HEK293 (cell line): Measurements from ENCODE around the gene OPTN.

ENCODE experiments used
- FEZF1 ChIP-seq: fragments of 450-650 bp; formaldehyde crosslinking; IDR thresholded peaks from 2 replicates; pipeline ENCODE4 v1.5.1; 2016; ENCODE audit warnings: missing biosample characterization, missing genetic modification characterization
- GLIS2 ChIP-seq: fragments of 450-650 bp; formaldehyde crosslinking; IDR thresholded peaks from 2 replicates; pipeline ENCODE4 v1.5.1; 2016; ENCODE audit warnings: missing biosample characterization, missing genetic modification characterization
- HOXD13 ChIP-seq: sonication (generic); formaldehyde crosslinking; IDR thresholded peaks from 2 replicates; pipeline ENCODE4 v1.8.0; 2022; ENCODE audit warnings: missing genetic modification reagents, borderline replicate concordance
- RBAK ChIP-seq: fragments of 450-650 bp; formaldehyde crosslinking; IDR thresholded peaks from 2 replicates; pipeline ENCODE4 v1.5.1; 2016; ENCODE audit warnings: missing biosample characterization, missing genetic modification characterization
- SCRT2 ChIP-seq: fragments of 450-650 bp; formaldehyde crosslinking; IDR thresholded peaks from 2 replicates; pipeline ENCODE4 v1.5.1; 2016; ENCODE audit warnings: missing biosample characterization, missing genetic modification characterization
- SP3 ChIP-seq: fragments of 450-650 bp; formaldehyde crosslinking; IDR thresholded peaks from 2 replicates; pipeline ENCODE4 v1.5.1; 2016; ENCODE audit warnings: missing biosample characterization, missing genetic modification characterization
- ZFP37 ChIP-seq: fragments of 450-650 bp; formaldehyde crosslinking; IDR thresholded peaks from 2 replicates; pipeline ENCODE4 v1.5.1; 2016; ENCODE audit warnings: missing biosample characterization, missing genetic modification characterization
- ZNF114 ChIP-seq: fragments of 450-650 bp; formaldehyde crosslinking; IDR thresholded peaks from 2 replicates; pipeline ENCODE4 v1.5.0; 2017; ENCODE audit warnings: missing biosample characterization, missing genetic modification characterization
- ZNF169 ChIP-seq: fragments of 450-650 bp; formaldehyde crosslinking; IDR thresholded peaks from 2 replicates; pipeline ENCODE4 v1.5.1; 2016; ENCODE audit warnings: missing biosample characterization, missing genetic modification characterization
- ZNF2 ChIP-seq: fragments of 450-650 bp; formaldehyde crosslinking; IDR thresholded peaks from 2 replicates; pipeline ENCODE4 v1.5.1; 2016; ENCODE audit warnings: missing biosample characterization, missing genetic modification characterization
- ZNF221 ChIP-seq: fragments of 450-650 bp; formaldehyde crosslinking; IDR thresholded peaks from 2 replicates; pipeline ENCODE4 v1.5.1; 2017; ENCODE audit warnings: missing biosample characterization, missing genetic modification characterization, borderline replicate concordance
- ZNF239 ChIP-seq: fragments of 450-650 bp; formaldehyde crosslinking; IDR thresholded peaks from 2 replicates; pipeline ENCODE4 v1.5.1; 2016; ENCODE audit warnings: missing biosample characterization, missing genetic modification characterization
- ZNF274 ChIP-seq, 2 experiments: fragments of 200-500 bp in 1 of 2; fragments of 450-650 bp in 1 of 2; sonication (Bioruptor generic) in 1 of 2; formaldehyde crosslinking in 1 of 2; IDR thresholded peaks; 2 replicates each; pipeline versions ENCODE4 v1.5.1 to v1.6.1; 2014 to 2016; ENCODE audit warnings: borderline replicate concordance in 1 of 2, inconsistent platforms in 1 of 2, low read length in 1 of 2, missing biosample characterization in 1 of 2, missing genetic modification characterization in 1 of 2
- ZNF335 ChIP-seq: fragments of 450-650 bp; formaldehyde crosslinking; conservative IDR thresholded peaks from 2 replicates; pipeline ENCODE4 v1.5.1; 2016; ENCODE audit warnings: missing biosample characterization, missing genetic modification characterization
- ZNF354C ChIP-seq: fragments of 450-650 bp; formaldehyde crosslinking; IDR thresholded peaks from 2 replicates; pipeline ENCODE4 v1.5.1; 2016; ENCODE audit warnings: missing biosample characterization, missing genetic modification characterization, low read depth, borderline replicate concordance
- ZNF394 ChIP-seq: fragments of 450-650 bp; formaldehyde crosslinking; IDR thresholded peaks from 2 replicates; pipeline ENCODE4 v1.5.1; 2016; ENCODE audit warnings: missing biosample characterization, missing genetic modification characterization, mild to moderate bottlenecking, moderate library complexity, borderline replicate concordance
- ZNF610 ChIP-seq: fragments of 450-650 bp; formaldehyde crosslinking; IDR thresholded peaks from 2 replicates; pipeline ENCODE4 v1.5.1; 2016; ENCODE audit warnings: missing biosample characterization, missing genetic modification characterization, borderline replicate concordance
- ZNF654 ChIP-seq: fragments of 450-650 bp; formaldehyde crosslinking; IDR thresholded peaks from 2 replicates; pipeline ENCODE4 v1.5.1; 2016; ENCODE audit warnings: low read depth, missing biosample characterization, missing genetic modification characterization
- ZNF701 ChIP-seq: fragments of 450-650 bp; formaldehyde crosslinking; IDR thresholded peaks from 2 replicates; pipeline ENCODE4 v1.5.1; 2016; ENCODE audit warnings: missing biosample characterization, missing genetic modification characterization
- ZXDB ChIP-seq: fragments of 450-650 bp; formaldehyde crosslinking; IDR thresholded peaks from 2 replicates; pipeline ENCODE4 v1.5.1; 2016; ENCODE audit warnings: missing biosample characterization, missing genetic modification characterization
- TF ChIP-seq, protein P1 (sequence below): fragments of 450-650 bp; formaldehyde crosslinking; IDR thresholded peaks from 2 replicates; pipeline ENCODE4 v1.5.1; 2017; ENCODE audit warnings: missing biosample characterization, missing genetic modification characterization
- TF ChIP-seq, protein P2 (sequence below): fragments of 450-650 bp; formaldehyde crosslinking; IDR thresholded peaks from 2 replicates; pipeline ENCODE4 v1.5.1; 2016; ENCODE audit warnings: missing biosample characterization, missing genetic modification characterization
- TF ChIP-seq, protein P3 (sequence below): fragments of 450-650 bp; formaldehyde crosslinking; IDR thresholded peaks from 2 replicates; pipeline ENCODE4 v1.5.1; 2016; ENCODE audit warnings: missing biosample characterization, missing genetic modification characterization
- TF ChIP-seq, protein P4 (sequence below): fragments of 450-650 bp; formaldehyde crosslinking; IDR thresholded peaks from 2 replicates; pipeline ENCODE4 v1.5.1; 2016; ENCODE audit warnings: missing biosample characterization, missing genetic modification characterization
- TF ChIP-seq, protein P5 (sequence below): fragments of 450-650 bp; formaldehyde crosslinking; IDR thresholded peaks from 2 replicates; pipeline ENCODE4 v1.5.1; 2017; ENCODE audit warnings: missing biosample characterization, missing genetic modification characterization
- TF ChIP-seq, protein P6 (sequence below): fragments of 450-650 bp; IDR thresholded peaks from 2 replicates; pipeline ENCODE4 v1.5.1; 2018; ENCODE audit warnings: missing biosample characterization, missing genetic modification characterization
- TF ChIP-seq, protein P7 (sequence below): fragments of 450-650 bp; formaldehyde crosslinking; IDR thresholded peaks from 2 replicates; pipeline ENCODE4 v1.5.0; 2017; ENCODE audit warnings: missing biosample characterization, missing genetic modification characterization, borderline replicate concordance

OPTN gene

DNA sequence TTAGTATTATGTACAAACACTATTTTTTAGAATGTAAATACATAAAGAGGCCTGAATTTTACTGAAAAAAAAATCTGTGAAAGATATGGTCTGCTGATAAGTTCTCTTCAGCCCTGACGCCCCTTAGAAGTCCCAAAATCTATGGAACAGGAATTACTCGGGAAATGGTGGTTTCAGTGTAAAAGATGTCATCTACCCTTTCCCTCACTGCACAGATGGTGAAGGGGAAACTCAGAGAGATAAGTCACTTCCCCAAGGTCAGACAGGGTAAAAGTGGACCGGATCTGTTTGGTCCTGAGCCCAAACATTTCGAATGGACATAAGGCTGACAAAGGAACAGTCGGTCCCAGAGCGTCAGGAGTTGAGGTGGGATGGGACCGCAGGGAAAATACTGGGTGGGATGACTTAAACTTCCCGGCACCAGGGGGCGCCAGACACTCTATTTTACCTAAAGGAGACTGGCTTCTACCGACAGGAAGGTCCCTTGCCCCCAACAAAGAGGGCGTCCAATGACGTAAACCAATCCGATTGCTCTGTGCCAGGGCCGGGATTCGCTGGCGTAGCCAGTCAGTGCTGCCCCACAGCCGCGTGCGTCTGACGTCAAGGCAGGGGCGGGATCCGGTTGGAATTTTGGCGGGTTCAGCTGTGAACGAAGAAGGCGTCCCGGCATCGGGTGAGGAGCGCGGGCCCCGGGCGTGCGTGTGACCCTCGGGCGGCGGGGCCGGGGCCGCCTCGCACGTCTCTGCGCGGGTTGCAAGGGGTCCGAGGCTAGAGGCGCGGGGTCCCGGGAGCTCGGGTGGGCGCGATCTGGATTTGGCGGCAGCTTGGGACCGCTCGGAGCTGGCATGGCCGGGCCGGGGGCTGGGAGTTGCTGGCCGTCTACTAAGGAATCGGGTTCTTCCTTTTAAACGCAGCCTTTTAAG lies 61.2 kb downstream of the OPTN start, which contains the start of gene MCM10 (continued):
- TF ChIP-seq ZNF701 (tag by site-specific recombination) (no peak), ZNF221 (tag by site-specific recombination) (no peak), ZXDB (tag by site-specific recombination) (peak; percentile 72), GLIS2 (tag by site-specific recombination) (peak; percentile 76), ZNF239 (tag by site-specific recombination) (no peak), ZNF2 (tag by site-specific recombination) (no peak), FEZF1 (tag by site-specific recombination) (peak; percentile 80), ZNF654 (tag by site-specific recombination) (peak; percentile 94), ZNF610 (tag by site-specific recombination) (peak; percentile 20; the same call in 1 of the 2 replicates), ZNF335 (no peak; the same call in 1 of the 2 replicates), ZNF169 (tag by site-specific recombination) (no peak), ZNF114 (no peak), SCRT2 (no peak), SP3 (tag by site-specific recombination) (peak; percentile 89), ZNF394 (no peak; the same call in 1 of the 2 replicates), ZNF354C (tag by site-specific recombination) (no peak), ZFP37 (peak; percentile 65; the same call in 1 of the 2 replicates), HOXD13 (CRISPR knock-in tag) (no peak), ZNF274 (IDR thresholded peaks at IDR 0.05; ENCODE audit: low read length) (no peak), ZNF274 (tag by site-specific recombination; IDR thresholded peaks at IDR 0.05; ENCODE audit: borderline replicate concordance) (no peak), RBAK (tag by site-specific recombination) (no peak)
- TF ChIP-seq, protein P1, sequence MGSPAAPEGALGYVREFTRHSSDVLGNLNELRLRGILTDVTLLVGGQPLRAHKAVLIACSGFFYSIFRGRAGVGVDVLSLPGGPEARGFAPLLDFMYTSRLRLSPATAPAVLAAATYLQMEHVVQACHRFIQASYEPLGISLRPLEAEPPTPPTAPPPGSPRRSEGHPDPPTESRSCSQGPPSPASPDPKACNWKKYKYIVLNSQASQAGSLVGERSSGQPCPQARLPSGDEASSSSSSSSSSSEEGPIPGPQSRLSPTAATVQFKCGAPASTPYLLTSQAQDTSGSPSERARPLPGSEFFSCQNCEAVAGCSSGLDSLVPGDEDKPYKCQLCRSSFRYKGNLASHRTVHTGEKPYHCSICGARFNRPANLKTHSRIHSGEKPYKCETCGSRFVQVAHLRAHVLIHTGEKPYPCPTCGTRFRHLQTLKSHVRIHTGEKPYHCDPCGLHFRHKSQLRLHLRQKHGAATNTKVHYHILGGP, result no peak
- TF ChIP-seq, protein P2, sequence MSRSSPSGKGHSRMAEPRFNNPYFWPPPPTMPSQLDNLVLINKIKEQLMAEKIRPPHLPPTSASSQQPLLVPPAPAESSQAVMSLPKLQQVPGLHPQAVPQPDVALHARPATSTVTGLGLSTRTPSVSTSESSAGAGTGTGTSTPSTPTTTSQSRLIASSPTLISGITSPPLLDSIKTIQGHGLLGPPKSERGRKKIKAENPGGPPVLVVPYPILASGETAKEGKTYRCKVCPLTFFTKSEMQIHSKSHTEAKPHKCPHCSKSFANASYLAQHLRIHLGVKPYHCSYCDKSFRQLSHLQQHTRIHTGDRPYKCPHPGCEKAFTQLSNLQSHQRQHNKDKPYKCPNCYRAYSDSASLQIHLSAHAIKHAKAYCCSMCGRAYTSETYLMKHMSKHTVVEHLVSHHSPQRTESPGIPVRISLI (tag by site-specific recombination), result no peak
- TF ChIP-seq, protein P3, sequence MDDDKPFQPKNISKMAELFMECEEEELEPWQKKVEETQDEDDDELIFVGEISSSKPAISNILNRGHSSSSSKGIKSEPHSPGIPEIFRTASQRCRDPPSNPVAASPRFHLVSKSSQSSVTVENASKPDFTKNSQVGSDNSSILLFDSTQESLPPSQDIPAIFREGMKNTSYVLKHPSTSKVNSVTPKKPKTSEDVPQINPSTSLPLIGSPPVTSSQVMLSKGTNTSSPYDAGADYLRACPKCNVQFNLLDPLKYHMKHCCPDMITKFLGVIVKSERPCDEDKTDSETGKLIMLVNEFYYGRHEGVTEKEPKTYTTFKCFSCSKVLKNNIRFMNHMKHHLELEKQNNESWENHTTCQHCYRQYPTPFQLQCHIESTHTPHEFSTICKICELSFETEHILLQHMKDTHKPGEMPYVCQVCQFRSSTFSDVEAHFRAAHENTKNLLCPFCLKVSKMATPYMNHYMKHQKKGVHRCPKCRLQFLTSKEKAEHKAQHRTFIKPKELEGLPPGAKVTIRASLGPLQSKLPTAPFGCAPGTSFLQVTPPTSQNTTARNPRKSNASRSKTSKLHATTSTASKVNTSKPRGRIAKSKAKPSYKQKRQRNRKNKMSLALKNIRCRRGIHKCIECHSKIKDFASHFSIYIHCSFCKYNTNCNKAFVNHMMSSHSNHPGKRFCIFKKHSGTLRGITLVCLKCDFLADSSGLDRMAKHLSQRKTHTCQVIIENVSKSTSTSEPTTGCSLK, result no peak
- TF ChIP-seq, protein P4, sequence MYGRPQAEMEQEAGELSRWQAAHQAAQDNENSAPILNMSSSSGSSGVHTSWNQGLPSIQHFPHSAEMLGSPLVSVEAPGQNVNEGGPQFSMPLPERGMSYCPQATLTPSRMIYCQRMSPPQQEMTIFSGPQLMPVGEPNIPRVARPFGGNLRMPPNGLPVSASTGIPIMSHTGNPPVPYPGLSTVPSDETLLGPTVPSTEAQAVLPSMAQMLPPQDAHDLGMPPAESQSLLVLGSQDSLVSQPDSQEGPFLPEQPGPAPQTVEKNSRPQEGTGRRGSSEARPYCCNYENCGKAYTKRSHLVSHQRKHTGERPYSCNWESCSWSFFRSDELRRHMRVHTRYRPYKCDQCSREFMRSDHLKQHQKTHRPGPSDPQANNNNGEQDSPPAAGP (tag by site-specific recombination), result peak; percentile 78; the same call in 1 of the 2 replicates
- TF ChIP-seq, protein P5, sequence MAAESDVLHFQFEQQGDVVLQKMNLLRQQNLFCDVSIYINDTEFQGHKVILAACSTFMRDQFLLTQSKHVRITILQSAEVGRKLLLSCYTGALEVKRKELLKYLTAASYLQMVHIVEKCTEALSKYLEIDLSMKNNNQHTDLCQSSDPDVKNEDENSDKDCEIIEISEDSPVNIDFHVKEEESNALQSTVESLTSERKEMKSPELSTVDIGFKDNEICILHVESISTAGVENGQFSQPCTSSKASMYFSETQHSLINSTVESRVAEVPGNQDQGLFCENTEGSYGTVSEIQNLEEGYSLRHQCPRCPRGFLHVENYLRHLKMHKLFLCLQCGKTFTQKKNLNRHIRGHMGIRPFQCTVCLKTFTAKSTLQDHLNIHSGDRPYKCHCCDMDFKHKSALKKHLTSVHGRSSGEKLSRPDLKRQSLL (tag by site-specific recombination), result no peak
- TF ChIP-seq, protein P6, sequence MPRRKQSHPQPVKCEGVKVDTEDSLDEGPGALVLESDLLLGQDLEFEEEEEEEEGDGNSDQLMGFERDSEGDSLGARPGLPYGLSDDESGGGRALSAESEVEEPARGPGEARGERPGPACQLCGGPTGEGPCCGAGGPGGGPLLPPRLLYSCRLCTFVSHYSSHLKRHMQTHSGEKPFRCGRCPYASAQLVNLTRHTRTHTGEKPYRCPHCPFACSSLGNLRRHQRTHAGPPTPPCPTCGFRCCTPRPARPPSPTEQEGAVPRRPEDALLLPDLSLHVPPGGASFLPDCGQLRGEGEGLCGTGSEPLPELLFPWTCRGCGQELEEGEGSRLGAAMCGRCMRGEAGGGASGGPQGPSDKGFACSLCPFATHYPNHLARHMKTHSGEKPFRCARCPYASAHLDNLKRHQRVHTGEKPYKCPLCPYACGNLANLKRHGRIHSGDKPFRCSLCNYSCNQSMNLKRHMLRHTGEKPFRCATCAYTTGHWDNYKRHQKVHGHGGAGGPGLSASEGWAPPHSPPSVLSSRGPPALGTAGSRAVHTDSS (tag by site-specific recombination), result no peak
- TF ChIP-seq, protein P7, sequence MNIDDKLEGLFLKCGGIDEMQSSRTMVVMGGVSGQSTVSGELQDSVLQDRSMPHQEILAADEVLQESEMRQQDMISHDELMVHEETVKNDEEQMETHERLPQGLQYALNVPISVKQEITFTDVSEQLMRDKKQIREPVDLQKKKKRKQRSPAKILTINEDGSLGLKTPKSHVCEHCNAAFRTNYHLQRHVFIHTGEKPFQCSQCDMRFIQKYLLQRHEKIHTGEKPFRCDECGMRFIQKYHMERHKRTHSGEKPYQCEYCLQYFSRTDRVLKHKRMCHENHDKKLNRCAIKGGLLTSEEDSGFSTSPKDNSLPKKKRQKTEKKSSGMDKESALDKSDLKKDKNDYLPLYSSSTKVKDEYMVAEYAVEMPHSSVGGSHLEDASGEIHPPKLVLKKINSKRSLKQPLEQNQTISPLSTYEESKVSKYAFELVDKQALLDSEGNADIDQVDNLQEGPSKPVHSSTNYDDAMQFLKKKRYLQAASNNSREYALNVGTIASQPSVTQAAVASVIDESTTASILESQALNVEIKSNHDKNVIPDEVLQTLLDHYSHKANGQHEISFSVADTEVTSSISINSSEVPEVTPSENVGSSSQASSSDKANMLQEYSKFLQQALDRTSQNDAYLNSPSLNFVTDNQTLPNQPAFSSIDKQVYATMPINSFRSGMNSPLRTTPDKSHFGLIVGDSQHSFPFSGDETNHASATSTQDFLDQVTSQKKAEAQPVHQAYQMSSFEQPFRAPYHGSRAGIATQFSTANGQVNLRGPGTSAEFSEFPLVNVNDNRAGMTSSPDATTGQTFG (tag by site-specific recombination), result no peak
